SK-N-SH (cell line): ENCODE data around the gene ETV6. TPM values are rescaled to one million over a fixed set of nuclear protein-coding genes. Genes with fewer than 3 reads are reported as not detected.

Experiments used
- CTCF ChIA-PET: fragments of 300-600, 350-600 bp; formaldehyde crosslinking; extraction: SDS; loops from one replicate; lab custom pipeline; 2021; lab: Yijun Ruan, JAX
- POLR2A ChIA-PET: fragments of 350-600 bp; sonication (Branson Sonifier 250); formaldehyde crosslinking; extraction: SDS; loops from one replicate; lab custom pipeline; 2020; ENCODE audit warnings: antibody characterized with exemption, inconsistent platforms; lab: Yijun Ruan, JAX
- DNase-seq: peaks from one replicate; pipeline ENCODE4 v3.0.0; 2012
- H2AFZ ChIP-seq: fragments of 200-600 bp; sonication (generic); 2 replicates; pipeline ENCODE4 v1.8.1; 2016; ENCODE audit warnings: antibody characterized with exemption, mild to moderate bottlenecking, low read depth
- H3F3A ChIP-seq: fragments of 200-600 bp; sonication (generic); replicated peaks from 2 replicates; pipeline ENCODE3; 2016; ENCODE audit warnings: antibody characterized with exemption, mild to moderate bottlenecking; ENCODE audit not compliant: insufficient read depth
- H3K27ac ChIP-seq, 2 experiments: fragments of 200-500 bp in 1 of 2; fragments of 200-600 bp in 1 of 2; sonication (Bioruptor generic) in 1 of 2; sonication (generic), shearing (Covaris generic) in 1 of 2; 2 replicates each; pipeline versions ENCODE4 v1.5.1 to v1.6.1; 2014 to 2016; ENCODE audit warnings: low read depth in 2 of 2, inconsistent platforms in 1 of 2, low read length in 1 of 2, mild to moderate bottlenecking in 1 of 2, mixed read lengths in 1 of 2
- H3K27me3 ChIP-seq: fragments of 200-600 bp; sonication (generic), shearing (Covaris generic); 2 replicates; pipeline ENCODE4 v1.6.1; 2016; ENCODE audit warnings: mixed run types; ENCODE audit not compliant: insufficient read depth
- H3K36me3 ChIP-seq, 2 experiments: fragments of 200-500 bp in 1 of 2; fragments of 200-600 bp in 1 of 2; sonication (Bioruptor generic) in 1 of 2; sonication (generic) in 1 of 2; replicated peaks in 1 of 2; 2 replicates each; pipeline versions ENCODE3 to v1.5.1; 2014 to 2016; ENCODE audit warnings: low read length in 1 of 2, mild to moderate bottlenecking in 1 of 2; ENCODE audit not compliant: insufficient read depth in 2 of 2, control insufficient read depth in 1 of 2
- H3K4me1 ChIP-seq, 2 experiments: fragments of 200-500 bp in 1 of 2; fragments of 200-600 bp in 1 of 2; sonication (Bioruptor generic) in 1 of 2; sonication (generic), shearing (Covaris generic) in 1 of 2; 2 replicates each; pipeline versions ENCODE4 v1.5.1 to v1.6.1; 2014 to 2016; ENCODE audit warnings: low read depth in 1 of 2, low read length in 1 of 2, mixed run types in 1 of 2; ENCODE audit not compliant: insufficient read depth in 2 of 2, control insufficient read depth in 1 of 2
- H3K4me2 ChIP-seq: fragments of 200-600 bp; sonication (generic), shearing (Covaris generic); 2 replicates; pipeline ENCODE4 v1.6.1; 2017; ENCODE audit warnings: mixed run types
- H3K4me3 ChIP-seq, 2 experiments: fragments of 200-500 bp in 1 of 2; fragments of 200-600 bp in 1 of 2; sonication (Bioruptor generic) in 1 of 2; sonication (generic), shearing (Covaris generic) in 1 of 2; 2 replicates each; pipeline versions ENCODE4 v1.5.1 to v1.8.1; 2014 to 2016; ENCODE audit warnings: low read depth in 2 of 2, inconsistent platforms in 1 of 2, low read length in 1 of 2, mild to moderate bottlenecking in 1 of 2, mixed read lengths in 1 of 2, moderate library complexity in 1 of 2
- H3K79me2 ChIP-seq: fragments of 200-600 bp; sonication (generic); 2 replicates; pipeline ENCODE4 v1.8.1; 2017; ENCODE audit warnings: mild to moderate bottlenecking; ENCODE audit not compliant: insufficient read depth
- H3K9ac ChIP-seq: fragments of 200-600 bp; sonication (generic); 2 replicates; pipeline ENCODE4 v1.6.1; 2017; ENCODE audit warnings: mixed run types
- H3K9me2 ChIP-seq: fragments of 200-600 bp; sonication (generic); 2 replicates; pipeline ENCODE4 v1.6.1; 2017; ENCODE audit warnings: mixed run types
- H3K9me3 ChIP-seq: fragments of 200-600 bp; sonication (generic); 2 replicates; pipeline ENCODE4 v1.6.1; 2017; ENCODE audit warnings: mixed run types, mild to moderate bottlenecking, moderate library complexity
- H4K20me1 ChIP-seq: fragments of 200-600 bp; sonication (generic); 2 replicates; pipeline ENCODE4 v1.6.1; 2017; ENCODE audit warnings: mild to moderate bottlenecking, mixed run types; ENCODE audit not compliant: insufficient read depth
- ELF1 ChIP-seq: IDR thresholded peaks from 2 replicates; pipeline ENCODE4 v1.4.0; 2012
- EP300 ChIP-seq, 2 experiments: IDR thresholded peaks; 2 replicates each; pipeline versions ENCODE4 v1.4.0 to v1.6.1; 2012; ENCODE audit warnings: borderline replicate concordance in 1 of 2, low read depth in 1 of 2, low read length in 1 of 2
- EZH2phosphoT487 ChIP-seq: fragments of 200-600 bp; sonication (generic); IDR thresholded peaks from 2 replicates; pipeline ENCODE4 v1.6.1; 2017; ENCODE audit warnings: low read depth, mixed run types, mild to moderate bottlenecking, antibody characterized with exemption, moderate library complexity, borderline replicate concordance
- FOSL2 ChIP-seq: IDR thresholded peaks from 2 replicates; pipeline ENCODE4 v1.4.0; 2012; ENCODE audit warnings: low read depth, mild to moderate bottlenecking, moderate library complexity, borderline replicate concordance
- FOXJ3 ChIP-seq: sonication (generic); formaldehyde crosslinking; IDR thresholded peaks from 2 replicates; pipeline ENCODE4 v1.5.1; 2020; ENCODE audit warnings: mild to moderate bottlenecking, missing genetic modification reagents
- GABPA ChIP-seq: IDR thresholded peaks from 2 replicates; pipeline ENCODE4 v1.4.0; 2012; ENCODE audit warnings: low read depth, mild to moderate bottlenecking
- GATA2 ChIP-seq: sonication (generic); formaldehyde crosslinking; IDR thresholded peaks from 2 replicates; pipeline ENCODE4 v1.5.0; 2020; ENCODE audit warnings: mild to moderate bottlenecking, missing genetic modification reagents
- JUND ChIP-seq: IDR thresholded peaks from 2 replicates; pipeline ENCODE4 v1.4.0; 2012
- MEF2A ChIP-seq: IDR thresholded peaks from 2 replicates; pipeline ENCODE4 v1.4.0; 2012; ENCODE audit warnings: low read depth, borderline replicate concordance
- MXI1 ChIP-seq: IDR thresholded peaks from 2 replicates; pipeline ENCODE4 v1.6.1; 2012; ENCODE audit warnings: mild to moderate bottlenecking, low read depth, low read length, improper control_type of control experiment
- NRF1 ChIP-seq: IDR thresholded peaks from 2 replicates; pipeline ENCODE4 v1.6.1; 2012; ENCODE audit warnings: low read depth, mild to moderate bottlenecking, low read length
- RAD21 ChIP-seq: IDR thresholded peaks from 2 replicates; pipeline ENCODE4 v1.6.1; 2012; ENCODE audit warnings: mild to moderate bottlenecking, low read length
- RFX5 ChIP-seq: IDR thresholded peaks from 2 replicates; pipeline ENCODE4 v1.6.1; 2012; ENCODE audit warnings: mild to moderate bottlenecking, improper control_type of control experiment, low read length
- RXRA ChIP-seq: IDR thresholded peaks from 2 replicates; pipeline ENCODE4 v1.4.0; 2012; ENCODE audit warnings: low read depth, mild to moderate bottlenecking, borderline replicate concordance
- SIN3A ChIP-seq: IDR thresholded peaks from 2 replicates; pipeline ENCODE4 v1.6.1; 2012; ENCODE audit warnings: low read depth, mild to moderate bottlenecking, low read length, moderate library complexity, borderline replicate concordance
- SMC3 ChIP-seq: IDR thresholded peaks from 2 replicates; pipeline ENCODE4 v1.6.1; 2012; ENCODE audit warnings: low read depth, low read length, improper control_type of control experiment
- TAF1 ChIP-seq: IDR thresholded peaks from 2 replicates; pipeline ENCODE4 v1.6.1; 2012; ENCODE audit warnings: low read depth, mild to moderate bottlenecking, low read length, moderate library complexity, borderline replicate concordance
- TCF12 ChIP-seq: IDR thresholded peaks from 2 replicates; pipeline ENCODE4 v1.4.0; 2012
- TEAD4 ChIP-seq: IDR thresholded peaks from 2 replicates; pipeline ENCODE4 v1.4.0; 2012; ENCODE audit warnings: mild to moderate bottlenecking, borderline replicate concordance; ENCODE audit not compliant: insufficient read depth
- USF2 ChIP-seq: fragments of 150-350 bp; IDR thresholded peaks from 2 replicates; pipeline ENCODE4 v1.6.1; 2017; ENCODE audit warnings: antibody characterized with exemption, low read length, low read depth, borderline replicate concordance
- ZBTB33 ChIP-seq: IDR thresholded peaks from 2 replicates; pipeline ENCODE4 v1.4.0; 2012; ENCODE audit warnings: low read depth, borderline replicate concordance
- WGBS: methylation state at CpG from one replicate; pipeline ENCODE4 v1.1.6; 2017; ENCODE audit warnings: low lambda C conversion rate; 5-methylcytosine and 5-hydroxymethylcytosine counted together
- polyA plus RNA-seq, 3 experiments: library from polyadenylated mRNA; depleted of rRNA; stranded (reverse); fragments of >200 nt; gene quantifications; 2 replicates each; pipeline ENCODE4 v1.2.3, GENCODE V29; 2012

The ETV6 gene
- polyA plus RNA-seq, 1 of the 3 experiments (the other 2 are of a cell fraction): 4.0 TPM

GRCh38 chr12:11746940-11747716 lies 97.7 kb downstream of the ETV6 start:
- Histone ChIP-seq H4K20me1 (peaks cover 13% of the 10 kb centered on the region), H3K79me2 (peaks cover 84% of the 10 kb centered on the region), H3F3A (no peaks in the 10 kb centered on the region), H3K9me2 (no peaks in the 10 kb centered on the region), H3K27me3 (no peaks in the 10 kb centered on the region), H2AFZ (no peak overlapping the region), H3K27ac (no peak overlapping the region), H3K4me1 (peaks cover 7 to 18% of the 10 kb centered on the region in 2 experiments; a peak in 3 of 4 replicates), H3K4me2 (no peak overlapping the region), H3K9me3 (no peaks in the 10 kb centered on the region), H3K4me3 (no peak overlapping the region), H3K36me3 (no peaks in the 10 kb centered on the region), H3K9ac (no peak overlapping the region)
- WGBS: 92% methylated on average over 7 of the region's 7 CpGs
- TF ChIP-seq JUND (no peak), MEF2A (no peak), SIN3A (no peak), TAF1 (no peak), TCF12 (no peak), RAD21 (no peak), GABPA (no peak), TEAD4 (no peak), NRF1 (no peak), EP300 (IDR thresholded peaks at IDR 0.05; ENCODE audit: borderline replicate concordance in 1 of 2, low read depth in 1 of 2, low read length in 1 of 2) (no peak), ELF1 (no peak), FOSL2 (no peak)
- DNase-seq: no peak
- CTCF ChIA-PET: interaction anchor here (0.9 to 1.0 kb wide), 2 partner anchors 10 to 12 kb away, joined by 3 read pairs; no protein-coding TSS in a partner anchor
- POLR2A ChIA-PET: no interaction called here

GRCh38 chr12:11747969-11748368 lies 98.5 kb downstream of the ETV6 start:
- no peaks in the 10 kb centered on the region for H3K27me3 ChIP-seq
- peaks cover 10% of the 10 kb centered on the region for H4K20me1 ChIP-seq
- no peak for TF ChIP-seq RXRA
- no peak for TF ChIP-seq FOXJ3 (CRISPR knock-in tag)
- no peak for TF ChIP-seq ZBTB33
- TF ChIP-seq USF2: no peak
- TF ChIP-seq TCF12: no peak
- TF ChIP-seq FOSL2: no peak
- no peak for TF ChIP-seq GATA2 (CRISPR knock-in tag)
- TF ChIP-seq RFX5: no peak
- no peak for TF ChIP-seq MXI1
- no peak for TF ChIP-seq RAD21
- TF ChIP-seq TEAD4: no peak
- TF ChIP-seq NRF1: no peak
- TF ChIP-seq EZH2phosphoT487: no peak
- no peak for TF ChIP-seq TAF1
- TF ChIP-seq MEF2A: no peak
- no peak for TF ChIP-seq SMC3
- CTCF ChIA-PET: interaction anchor here (0.9 to 1.0 kb wide), 2 partner anchors 9 to 11 kb away, joined by 3 read pairs; no protein-coding TSS in a partner anchor
- 100% methylated on average over 2 of the region's 3 CpGs for WGBS
- peaks cover 7 to 18% of the 10 kb centered on the region in 2 experiments; a peak in 3 of 4 replicates for H3K4me1 ChIP-seq
- DNase-seq: no peak
- no peak overlapping the region for H3K9ac ChIP-seq
- H2AFZ ChIP-seq: no peak overlapping the region
- H3K27ac ChIP-seq: no peak overlapping the region
- POLR2A ChIA-PET: no interaction called here
- H3K4me2 ChIP-seq: no peak overlapping the region
- H3K9me2 ChIP-seq: no peaks in the 10 kb centered on the region
- H3F3A ChIP-seq: no peaks in the 10 kb centered on the region
- no peaks in the 10 kb centered on the region for H3K36me3 ChIP-seq
- H3K4me3 ChIP-seq: no peak overlapping the region
- H3K79me2 ChIP-seq: peaks cover 83% of the 10 kb centered on the region
- no peaks in the 10 kb centered on the region for H3K9me3 ChIP-seq
